ENCODE data around the gene TRIO. TPM values are rescaled to one million over a fixed set of nuclear protein-coding genes. Genes with fewer than 3 reads are reported as not detected.

Gene TRIO
- total RNA-seq, 1 donor from 2014 or later = 223 TPM

- ChIA-PET CTCF (interaction anchor here (1.1 kb wide), 1 partner anchor 143 kb away, joined by 3 read pairs; no protein-coding TSS in a partner anchor), POLR2A (no interaction called here)
- H3K27ac Mint-ChIP-seq = no peak overlapping the region
- no peaks in the 10 kb centered on the region for H3K27me3 Mint-ChIP-seq
- no peak for TF ChIP-seq CTCF (IDR thresholded peaks at IDR 0.05)
- no peak for DNase-seq
- no peaks in the 10 kb centered on the region for H3K36me3 Mint-ChIP-seq (ENCODE audit: low read depth)
- H3K4me1 Mint-ChIP-seq = no peaks in the 10 kb centered on the region
- no peak overlapping the region for H3K4me3 Mint-ChIP-seq
- intact Hi-C loops (cut with micrococcal nuclease) = no loop called here
- no peak for ATAC-seq (ENCODE audit: low read depth)
- no peaks in the 10 kb centered on the region for H3K9me3 Mint-ChIP-seq
Observed at GRCh38 chr5:14127587-14127986, 15.6 kb upstream of the TRIO start.

- Mint-ChIP-seq H3K4me3 (no peak overlapping the region), H3K27ac (no peak overlapping the region), H3K36me3 (ENCODE audit: low read depth) (no peaks in the 10 kb centered on the region), H3K4me1 (no peaks in the 10 kb centered on the region), H3K9me3 (no peaks in the 10 kb centered on the region), H3K27me3 (no peaks in the 10 kb centered on the region)
- POLR2A ChIA-PET = interaction anchor here (0.6 kb wide), 1 partner anchor 51 kb away, joined by 4 read pairs; no protein-coding TSS in a partner anchor
- CTCF ChIA-PET = interaction anchor here (1.1 kb wide), 1 partner anchor 143 kb away, joined by 3 read pairs; no protein-coding TSS in a partner anchor
- intact Hi-C loops (cut with micrococcal nuclease) = no loop called here
- no peak for ATAC-seq (ENCODE audit: low read depth)
- no peak for DNase-seq
- TF ChIP-seq CTCF (IDR thresholded peaks at IDR 0.05) = no peak
Observed at GRCh38 chr5:14128079-14128478, 15.1 kb upstream of the TRIO start.

GRCh38 chr5:14129123-14129522 is 14.0 kb upstream of the TRIO start:
- Mint-ChIP-seq H3K4me3 (no peak overlapping the region), H3K27ac (no peak overlapping the region), H3K4me1 (no peaks in the 10 kb centered on the region), H3K27me3 (no peaks in the 10 kb centered on the region), H3K9me3 (no peaks in the 10 kb centered on the region), H3K36me3 (ENCODE audit: low read depth) (no peaks in the 10 kb centered on the region)
- intact Hi-C loops (cut with micrococcal nuclease) = no loop called here
- ChIA-PET CTCF (no interaction called here), POLR2A (no interaction called here)
- DNase-seq (no peak), ATAC-seq (ENCODE audit: low read depth) (no peak)
- TF ChIP-seq CTCF (IDR thresholded peaks at IDR 0.05) = no peak

GRCh38 chr5:14131855-14132503 is 11.2 kb upstream of the TRIO start:
- Mint-ChIP-seq H3K36me3 (ENCODE audit: low read depth) (no peaks in the 10 kb centered on the region), H3K9me3 (peaks cover 10% of the 10 kb centered on the region), H3K4me1 (no peaks in the 10 kb centered on the region), H3K4me3 (no peak overlapping the region), H3K27ac (no peak overlapping the region), H3K27me3 (peaks cover 3% of the 10 kb centered on the region)
- ChIA-PET CTCF (interaction anchor here (0.7 kb wide), 1 partner anchor 138 kb away, joined by 3 read pairs; no protein-coding TSS in a partner anchor), POLR2A (no interaction called here)
- ATAC-seq (ENCODE audit: low read depth) = no peak
- DNase-seq = no peak
- intact Hi-C loops (cut with micrococcal nuclease) = no loop called here
- TF ChIP-seq CTCF (IDR thresholded peaks at IDR 0.05) = no peak

GRCh38 chr5:14133394-14133793 is 9.7 kb upstream of the TRIO start:
- no peaks in the 10 kb centered on the region for H3K36me3 Mint-ChIP-seq (ENCODE audit: low read depth)
- peaks cover 10% of the 10 kb centered on the region for H3K9me3 Mint-ChIP-seq
- POLR2A ChIA-PET = no interaction called here
- intact Hi-C loops (cut with micrococcal nuclease) = no loop called here
- DNase-seq (no peak), ATAC-seq (ENCODE audit: low read depth) (no peak)
- H3K27me3 Mint-ChIP-seq = peaks cover 3% of the 10 kb centered on the region
- H3K27ac Mint-ChIP-seq = no peak overlapping the region
- no peaks in the 10 kb centered on the region for H3K4me1 Mint-ChIP-seq
- TF ChIP-seq CTCF (IDR thresholded peaks at IDR 0.05) = no peak
- CTCF ChIA-PET = interaction anchor here (0.6 to 1.2 kb wide), 2 partner anchors 137 to 559 kb away, joined by 3 read pairs; no protein-coding TSS in a partner anchor
- no peak overlapping the region for H3K4me3 Mint-ChIP-seq
